ENCODE measurements around the gene TALDO1. TPM values are rescaled to one million over a fixed set of nuclear protein-coding genes. Genes with fewer than 3 reads are reported as not detected.

Gene TALDO1
- total RNA-seq, 1 experiment from 2014 or later, result 314 TPM

DNA sequence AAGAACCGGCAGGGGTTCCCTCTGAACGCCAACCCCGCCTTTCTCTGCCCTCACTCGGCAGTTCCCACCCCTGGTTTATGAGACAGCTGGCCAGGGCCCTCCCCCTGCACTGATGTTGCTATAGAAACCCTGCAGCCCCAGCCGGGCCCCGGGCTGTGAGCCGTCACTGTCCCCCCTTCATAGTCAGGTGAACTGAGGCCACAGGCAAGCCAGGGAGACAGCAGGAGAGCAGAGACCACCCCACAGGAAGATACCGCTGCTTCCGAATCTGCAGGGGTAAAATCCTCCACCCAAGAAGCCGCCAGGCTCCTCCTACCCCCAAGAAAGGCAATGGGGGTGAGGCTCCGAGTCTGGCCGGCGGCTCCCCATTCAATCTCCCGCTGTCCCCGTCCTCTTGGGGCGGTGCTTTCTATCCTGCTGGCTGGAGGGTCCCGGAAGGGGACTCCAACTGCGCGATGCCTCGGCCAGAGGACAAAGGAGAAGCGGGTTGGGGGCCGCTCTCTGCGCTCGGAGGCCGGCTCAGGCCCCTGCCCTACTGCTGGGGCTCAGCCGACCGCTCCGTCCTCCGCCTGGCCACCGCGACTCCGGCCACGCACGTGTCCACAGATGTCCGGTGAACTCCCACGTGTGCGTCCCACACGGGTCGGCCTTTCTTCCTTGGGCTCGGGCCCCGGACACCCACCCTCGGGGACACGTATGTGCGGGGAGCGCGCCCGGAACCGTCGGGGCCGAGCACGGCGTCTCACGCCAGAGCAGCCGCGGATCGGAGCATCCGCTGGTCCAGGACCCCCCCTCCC, 50.2 kb downstream of the TALDO1 start (continued):
- TF ChIP-seq SMAD3 (CRISPR knock-in tag; IDR thresholded peaks at IDR 0.05; ENCODE audit: borderline replicate concordance) (0 out of 2 replicates have a peak, but pooled peaks have one; percentile 33), FOXK1 (CRISPR knock-in tag; IDR thresholded peaks at IDR 0.05) (peak; percentile 44; the same call in 1 of the 2 replicates), GRHL2 (CRISPR knock-in tag; IDR thresholded peaks at IDR 0.05; ENCODE audit: insufficient replicate concordance, severe bottlenecking) (no peak), MYBL2 (CRISPR knock-in tag; IDR thresholded peaks at IDR 0.05) (0 out of 2 replicates have a peak, but pooled peaks have one; percentile 83), NR3C1 (CRISPR knock-in tag; conservative IDR thresholded peaks at IDR 0.05; ENCODE audit: low read depth) (no peak), GABPB1 (CRISPR knock-in tag; IDR thresholded peaks at IDR 0.05) (no peak), RORB (CRISPR knock-in tag; IDR thresholded peaks at IDR 0.05) (no peak), ZNF423 (CRISPR knock-in tag; IDR thresholded peaks at IDR 0.05) (peak; percentile 60; the same call in 1 of the 2 replicates), NFE2L1 (CRISPR knock-in tag; IDR thresholded peaks at IDR 0.05) (no peak), NFYB (CRISPR knock-in tag; conservative IDR thresholded peaks at IDR 0.05; ENCODE audit: low read depth) (no peak)
- TF ChIP-seq, protein P1, sequence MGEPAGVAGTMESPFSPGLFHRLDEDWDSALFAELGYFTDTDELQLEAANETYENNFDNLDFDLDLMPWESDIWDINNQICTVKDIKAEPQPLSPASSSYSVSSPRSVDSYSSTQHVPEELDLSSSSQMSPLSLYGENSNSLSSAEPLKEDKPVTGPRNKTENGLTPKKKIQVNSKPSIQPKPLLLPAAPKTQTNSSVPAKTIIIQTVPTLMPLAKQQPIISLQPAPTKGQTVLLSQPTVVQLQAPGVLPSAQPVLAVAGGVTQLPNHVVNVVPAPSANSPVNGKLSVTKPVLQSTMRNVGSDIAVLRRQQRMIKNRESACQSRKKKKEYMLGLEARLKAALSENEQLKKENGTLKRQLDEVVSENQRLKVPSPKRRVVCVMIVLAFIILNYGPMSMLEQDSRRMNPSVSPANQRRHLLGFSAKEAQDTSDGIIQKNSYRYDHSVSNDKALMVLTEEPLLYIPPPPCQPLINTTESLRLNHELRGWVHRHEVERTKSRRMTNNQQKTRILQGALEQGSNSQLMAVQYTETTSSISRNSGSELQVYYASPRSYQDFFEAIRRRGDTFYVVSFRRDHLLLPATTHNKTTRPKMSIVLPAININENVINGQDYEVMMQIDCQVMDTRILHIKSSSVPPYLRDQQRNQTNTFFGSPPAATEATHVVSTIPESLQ (CRISPR knock-in tag; IDR thresholded peaks at IDR 0.05), result no peak
- TF ChIP-seq, protein P2, sequence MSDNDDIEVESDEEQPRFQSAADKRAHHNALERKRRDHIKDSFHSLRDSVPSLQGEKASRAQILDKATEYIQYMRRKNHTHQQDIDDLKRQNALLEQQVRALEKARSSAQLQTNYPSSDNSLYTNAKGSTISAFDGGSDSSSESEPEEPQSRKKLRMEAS (CRISPR knock-in tag; IDR thresholded peaks at IDR 0.05), result peak; percentile 59; the same call in 1 of the 2 replicates
- TF ChIP-seq, protein P3, sequence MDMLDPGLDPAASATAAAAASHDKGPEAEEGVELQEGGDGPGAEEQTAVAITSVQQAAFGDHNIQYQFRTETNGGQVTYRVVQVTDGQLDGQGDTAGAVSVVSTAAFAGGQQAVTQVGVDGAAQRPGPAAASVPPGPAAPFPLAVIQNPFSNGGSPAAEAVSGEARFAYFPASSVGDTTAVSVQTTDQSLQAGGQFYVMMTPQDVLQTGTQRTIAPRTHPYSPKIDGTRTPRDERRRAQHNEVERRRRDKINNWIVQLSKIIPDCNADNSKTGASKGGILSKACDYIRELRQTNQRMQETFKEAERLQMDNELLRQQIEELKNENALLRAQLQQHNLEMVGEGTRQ (CRISPR knock-in tag; IDR thresholded peaks at IDR 0.05), result no peak
- TF ChIP-seq, protein P4, sequence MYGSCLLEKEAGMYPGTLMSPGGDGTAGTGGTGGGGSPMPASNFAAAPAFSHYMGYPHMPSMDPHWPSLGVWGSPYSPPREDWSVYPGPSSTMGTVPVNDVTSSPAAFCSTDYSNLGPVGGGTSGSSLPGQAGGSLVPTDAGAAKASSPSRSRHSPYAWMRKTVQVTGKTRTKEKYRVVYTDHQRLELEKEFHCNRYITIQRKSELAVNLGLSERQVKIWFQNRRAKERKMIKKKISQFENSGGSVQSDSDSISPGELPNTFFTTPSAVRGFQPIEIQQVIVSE (CRISPR knock-in tag; IDR thresholded peaks at IDR 0.05; ENCODE audit: borderline replicate concordance), result no peak
- TF ChIP-seq, protein P5, sequence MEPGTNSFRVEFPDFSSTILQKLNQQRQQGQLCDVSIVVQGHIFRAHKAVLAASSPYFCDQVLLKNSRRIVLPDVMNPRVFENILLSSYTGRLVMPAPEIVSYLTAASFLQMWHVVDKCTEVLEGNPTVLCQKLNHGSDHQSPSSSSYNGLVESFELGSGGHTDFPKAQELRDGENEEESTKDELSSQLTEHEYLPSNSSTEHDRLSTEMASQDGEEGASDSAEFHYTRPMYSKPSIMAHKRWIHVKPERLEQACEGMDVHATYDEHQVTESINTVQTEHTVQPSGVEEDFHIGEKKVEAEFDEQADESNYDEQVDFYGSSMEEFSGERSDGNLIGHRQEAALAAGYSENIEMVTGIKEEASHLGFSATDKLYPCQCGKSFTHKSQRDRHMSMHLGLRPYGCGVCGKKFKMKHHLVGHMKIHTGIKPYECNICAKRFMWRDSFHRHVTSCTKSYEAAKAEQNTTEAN (CRISPR knock-in tag; IDR thresholded peaks at IDR 0.05), result no peak
- TF ChIP-seq, protein P6, sequence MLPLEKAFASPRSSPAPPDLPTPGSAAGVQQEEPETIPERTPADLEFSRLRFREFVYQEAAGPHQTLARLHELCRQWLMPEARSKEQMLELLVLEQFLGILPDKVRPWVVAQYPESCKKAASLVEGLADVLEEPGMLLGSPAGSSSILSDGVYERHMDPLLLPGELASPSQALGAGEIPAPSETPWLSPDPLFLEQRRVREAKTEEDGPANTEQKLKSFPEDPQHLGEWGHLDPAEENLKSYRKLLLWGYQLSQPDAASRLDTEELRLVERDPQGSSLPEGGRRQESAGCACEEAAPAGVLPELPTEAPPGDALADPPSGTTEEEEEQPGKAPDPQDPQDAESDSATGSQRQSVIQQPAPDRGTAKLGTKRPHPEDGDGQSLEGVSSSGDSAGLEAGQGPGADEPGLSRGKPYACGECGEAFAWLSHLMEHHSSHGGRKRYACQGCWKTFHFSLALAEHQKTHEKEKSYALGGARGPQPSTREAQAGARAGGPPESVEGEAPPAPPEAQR (CRISPR knock-in tag; IDR thresholded peaks at IDR 0.05), result no peak

DNA sequence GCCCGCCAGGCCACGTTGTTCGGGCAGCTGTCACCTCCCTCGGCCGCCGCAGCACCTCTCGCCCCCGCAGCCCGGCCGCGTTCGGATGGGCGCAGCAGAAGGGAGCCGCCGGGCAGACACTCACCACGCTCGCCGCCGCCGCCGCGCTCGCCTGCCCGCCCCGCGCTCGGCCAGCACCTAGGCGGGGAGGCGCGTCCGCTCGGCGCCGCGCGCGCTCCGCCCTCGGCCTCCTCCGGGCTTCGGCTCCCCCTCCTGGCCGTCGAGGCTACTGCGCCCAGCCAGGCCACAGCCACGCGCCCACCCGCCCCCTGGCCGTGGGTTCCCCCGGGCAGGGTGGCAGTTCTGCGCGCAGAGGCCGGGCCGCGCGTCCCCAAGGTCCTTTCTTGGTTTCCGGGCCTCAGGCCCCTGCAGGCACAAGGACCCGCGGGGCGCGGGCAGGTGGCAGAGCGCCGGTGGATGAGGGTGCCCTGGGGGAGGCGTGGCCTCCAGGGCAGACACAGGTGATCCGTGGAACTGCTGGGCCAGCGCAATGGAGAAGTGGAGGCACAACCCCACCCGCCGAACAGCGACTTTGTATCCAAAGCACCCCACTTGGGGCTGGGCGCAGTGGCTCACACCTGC, 50.9 kb downstream of the TALDO1 start, which contains the start of gene SLC25A22:
Gene SLC25A22, minus strand, starts transcription at position 189 of the 621 bp plus-strand sequence. CDS start 3,275 bp downstream, outside the sequence.
- DNase-seq (ENCODE audit: low spot score), result peak; percentile 85
- Mint-ChIP-seq H3K27me3 (ENCODE audit: low read depth) (no peaks in the 10 kb centered on the region), H3K4me3 (peak within 1 kb of the TSS; percentile 76), H3K27ac (no peak within 1 kb of the TSS), H3K9me3 (no peaks in the 10 kb centered on the region), H3K36me3 (no peaks in the 10 kb centered on the region), H3K4me1 (peaks cover 13% of the 10 kb centered on the region)
- ChIA-PET POLR2A (interaction anchor here (0.7 to 1.3 kb wide), 2 partner anchors 21 to 201 kb away, joined by 3 read pairs; partner anchors contain the start of gene GATD1), CTCF (interaction anchor here (2.1 kb wide), 1 partner anchor 14 kb away, joined by 13 read pairs; no protein-coding TSS in a partner anchor)
- peak; percentile 70 for ATAC-seq
- peak; percentile 8; the same call in 1 of the 2 replicates for TF ChIP-seq ETV6 (CRISPR knock-in tag; IDR thresholded peaks at IDR 0.05)
- no peak for TF ChIP-seq RORB (CRISPR knock-in tag; IDR thresholded peaks at IDR 0.05)
- TF ChIP-seq, protein P7, sequence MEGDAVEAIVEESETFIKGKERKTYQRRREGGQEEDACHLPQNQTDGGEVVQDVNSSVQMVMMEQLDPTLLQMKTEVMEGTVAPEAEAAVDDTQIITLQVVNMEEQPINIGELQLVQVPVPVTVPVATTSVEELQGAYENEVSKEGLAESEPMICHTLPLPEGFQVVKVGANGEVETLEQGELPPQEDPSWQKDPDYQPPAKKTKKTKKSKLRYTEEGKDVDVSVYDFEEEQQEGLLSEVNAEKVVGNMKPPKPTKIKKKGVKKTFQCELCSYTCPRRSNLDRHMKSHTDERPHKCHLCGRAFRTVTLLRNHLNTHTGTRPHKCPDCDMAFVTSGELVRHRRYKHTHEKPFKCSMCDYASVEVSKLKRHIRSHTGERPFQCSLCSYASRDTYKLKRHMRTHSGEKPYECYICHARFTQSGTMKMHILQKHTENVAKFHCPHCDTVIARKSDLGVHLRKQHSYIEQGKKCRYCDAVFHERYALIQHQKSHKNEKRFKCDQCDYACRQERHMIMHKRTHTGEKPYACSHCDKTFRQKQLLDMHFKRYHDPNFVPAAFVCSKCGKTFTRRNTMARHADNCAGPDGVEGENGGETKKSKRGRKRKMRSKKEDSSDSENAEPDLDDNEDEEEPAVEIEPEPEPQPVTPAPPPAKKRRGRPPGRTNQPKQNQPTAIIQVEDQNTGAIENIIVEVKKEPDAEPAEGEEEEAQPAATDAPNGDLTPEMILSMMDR (IDR thresholded peaks at IDR 0.05), result peak; percentile 88
- TF ChIP-seq ZNF232 (CRISPR knock-in tag; IDR thresholded peaks at IDR 0.05), result no peak
- TF ChIP-seq ZNF317 (CRISPR knock-in tag; IDR thresholded peaks at IDR 0.05; ENCODE audit: borderline replicate concordance, low read depth), result 0 out of 2 replicates have a peak, but pooled peaks have one; percentile 7
- TF ChIP-seq MYBL2 (CRISPR knock-in tag; IDR thresholded peaks at IDR 0.05), result peak; percentile 19; the same call in 1 of the 2 replicates
- TF ChIP-seq TCF7 (CRISPR knock-in tag; IDR thresholded peaks at IDR 0.05; ENCODE audit: low read depth), result peak; percentile 68; the same call in 1 of the 2 replicates
- TF ChIP-seq, protein P8, sequence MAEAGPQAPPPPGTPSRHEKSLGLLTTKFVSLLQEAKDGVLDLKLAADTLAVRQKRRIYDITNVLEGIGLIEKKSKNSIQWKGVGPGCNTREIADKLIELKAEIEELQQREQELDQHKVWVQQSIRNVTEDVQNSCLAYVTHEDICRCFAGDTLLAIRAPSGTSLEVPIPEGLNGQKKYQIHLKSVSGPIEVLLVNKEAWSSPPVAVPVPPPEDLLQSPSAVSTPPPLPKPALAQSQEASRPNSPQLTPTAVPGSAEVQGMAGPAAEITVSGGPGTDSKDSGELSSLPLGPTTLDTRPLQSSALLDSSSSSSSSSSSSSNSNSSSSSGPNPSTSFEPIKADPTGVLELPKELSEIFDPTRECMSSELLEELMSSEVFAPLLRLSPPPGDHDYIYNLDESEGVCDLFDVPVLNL (CRISPR knock-in tag; IDR thresholded peaks at IDR 0.05; ENCODE audit: borderline replicate concordance, low read depth), result no peak

Data from WTC11 (cell line).